ENCODE results near the gene TATDN2.
"Not testable (repeated sequence)": the region's sequence is repeated elsewhere in the genome, so short reads cannot be mapped to it uniquely, and the experiment has no call there.

TATDN2 gene

DNA sequence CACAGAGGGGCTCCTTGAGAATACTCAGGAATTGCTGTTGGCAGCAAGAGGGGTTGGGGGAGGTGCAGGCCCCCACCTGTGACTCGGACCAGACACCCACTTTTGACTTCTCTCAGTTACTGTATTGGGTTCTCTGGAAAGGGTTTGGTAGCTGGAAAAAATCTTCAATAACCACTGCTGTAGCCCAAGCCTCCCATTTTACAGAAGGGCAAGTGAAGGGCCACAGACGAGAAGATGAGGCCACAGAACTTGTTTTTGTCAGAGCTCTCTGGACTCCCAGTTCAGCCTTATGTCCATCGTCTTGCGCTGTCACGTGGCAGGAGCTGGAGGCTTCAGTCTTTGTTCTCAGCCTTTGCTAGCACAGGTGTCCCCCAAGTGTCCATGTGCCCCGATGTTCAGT, 12.7 kb upstream of the TATDN2 start:
- no peak for DNase-seq

DNA sequence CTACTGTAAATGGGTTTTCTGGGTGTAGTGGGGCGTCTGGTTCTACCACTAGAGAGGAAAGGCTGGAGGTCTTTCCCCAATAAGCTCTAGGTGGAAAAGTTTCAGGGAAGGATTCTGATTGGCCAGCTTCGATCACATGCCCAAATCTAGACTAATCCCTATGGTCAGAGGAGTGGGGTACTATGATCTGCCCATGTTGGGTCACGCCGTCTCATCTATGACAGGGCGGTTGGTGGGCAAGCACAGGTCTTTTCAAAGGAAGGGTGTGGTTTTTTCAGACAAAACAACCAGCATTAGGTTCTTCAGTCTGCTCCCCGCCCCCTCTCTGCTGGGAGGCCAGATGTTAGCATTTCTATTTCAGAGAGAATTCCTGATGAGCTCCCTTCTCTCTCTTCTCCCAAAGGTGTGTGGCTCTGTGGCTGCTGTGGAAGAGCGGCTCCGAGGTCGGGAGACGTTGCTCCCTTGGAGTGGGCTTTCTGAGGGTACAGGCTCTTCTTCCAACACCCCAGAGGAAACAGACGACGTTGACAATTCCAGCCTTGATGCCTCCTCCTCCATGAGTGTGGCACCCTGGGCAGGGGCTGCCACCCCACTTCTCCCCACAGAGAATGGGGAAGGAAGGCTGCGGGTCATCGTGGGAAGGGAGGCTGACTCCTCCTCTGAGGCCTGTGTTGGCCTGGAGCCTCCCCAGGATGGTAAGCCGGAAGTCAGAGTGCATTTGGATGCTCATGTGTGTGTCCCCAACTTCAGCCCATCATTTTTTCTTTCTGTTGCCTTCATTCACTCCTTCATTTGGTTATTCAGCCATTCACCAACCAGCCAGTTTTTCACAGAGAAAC, 9.7 kb upstream of the TATDN2 start:
- no peak for DNase-seq

- DNase-seq = no peak
Measured at GRCh38 chr3:10240799-10241198, 7.5 kb upstream of the TATDN2 start.

- DNase-seq = no peak
Measured at GRCh38 chr3:10242182-10243065, 5.8 kb upstream of the TATDN2 start.

DNA sequence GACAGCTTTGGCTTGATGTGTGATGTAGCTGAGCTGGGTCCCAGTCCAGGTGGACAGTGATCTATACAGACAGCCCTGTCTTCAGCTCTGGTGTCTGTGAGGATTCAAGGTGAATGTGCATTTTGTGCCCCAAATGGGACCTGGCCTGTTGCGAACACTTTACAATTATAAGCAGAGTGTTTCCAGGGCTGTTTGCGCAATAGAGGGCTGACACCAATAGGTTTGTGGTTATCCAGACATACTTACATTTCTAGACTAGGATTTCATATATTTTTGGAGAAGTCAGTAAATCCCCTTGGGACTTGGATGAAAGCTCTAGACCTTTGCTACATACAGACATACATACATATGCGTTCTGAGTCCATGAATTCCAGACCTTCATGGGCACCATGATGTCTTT, 4.2 kb upstream of the TATDN2 start:
- no peak for DNase-seq

GRCh38 chr3:10245081-10245712, 3.1 kb upstream of the TATDN2 start:
- DNase-seq = no peak

- DNase-seq = no peak
Measured at GRCh38 chr3:10247679-10248183, 528 bp upstream of the TATDN2 start.

DNA sequence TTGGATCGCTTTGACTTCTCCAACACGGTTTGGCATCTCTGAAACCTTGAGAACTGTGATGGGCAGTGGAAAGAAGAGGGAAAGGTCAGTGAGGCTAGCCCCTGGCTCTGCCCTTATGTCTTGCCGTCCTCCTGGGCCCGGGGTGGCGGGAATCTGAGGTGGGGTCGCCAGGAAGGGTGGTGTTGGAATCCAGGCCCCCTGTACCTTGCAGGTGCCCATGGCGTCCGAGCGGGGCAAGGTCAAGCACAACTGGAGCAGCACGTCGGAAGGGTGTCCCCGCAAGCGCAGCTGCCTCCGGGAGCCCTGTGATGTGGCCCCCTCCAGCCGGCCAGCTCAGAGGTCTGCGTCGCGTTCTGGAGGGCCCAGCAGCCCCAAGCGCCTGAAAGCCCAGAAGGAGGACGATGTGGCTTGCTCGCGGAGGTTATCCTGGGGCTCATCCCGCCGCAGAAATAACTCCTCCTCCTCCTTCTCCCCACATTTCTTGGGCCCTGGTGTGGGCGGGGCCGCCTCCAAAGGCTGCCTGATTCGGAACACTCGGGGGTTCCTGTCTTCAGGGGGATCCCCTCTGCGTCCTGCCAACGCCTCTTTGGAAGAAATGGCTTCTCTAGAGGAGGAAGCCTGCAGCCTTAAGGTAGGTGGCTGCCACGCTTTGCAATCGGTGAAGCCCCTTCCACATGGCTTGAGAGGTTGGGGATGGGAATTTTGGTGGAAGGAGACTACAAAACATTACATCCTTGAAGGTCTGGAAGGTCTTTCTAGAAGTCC, 907 bp downstream of the TATDN2 start:
- no peak for DNase-seq

DNA sequence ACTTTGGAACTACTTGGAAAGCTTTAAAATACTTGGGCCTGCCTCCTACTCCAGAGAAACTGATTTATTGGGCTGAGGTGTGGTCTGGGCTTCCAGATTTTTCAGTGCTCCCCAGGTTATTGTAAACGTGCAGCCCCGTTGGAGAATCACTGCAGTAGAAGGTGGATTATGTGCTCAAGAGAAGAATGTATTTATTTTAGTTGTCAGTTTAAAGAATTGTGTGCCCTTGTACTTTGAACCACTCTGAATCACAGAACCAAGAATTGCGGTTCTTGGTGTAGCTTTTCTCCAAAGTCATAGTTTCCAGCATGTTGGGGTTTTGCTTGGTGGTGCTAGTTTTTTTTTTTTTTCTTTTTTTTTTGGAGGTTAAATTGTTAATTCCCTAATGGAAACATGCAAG, 1.6 kb downstream of the TATDN2 start:
- no peak for DNase-seq

GRCh38 chr3:10251006-10251405, 2.7 kb downstream of the TATDN2 start:
- no peak for DNase-seq

- DNase-seq = no peak
Measured at GRCh38 chr3:10253731-10254130, 5.5 kb downstream of the TATDN2 start.

- DNase-seq = no peak
Measured at GRCh38 chr3:10255835-10256234, 7.6 kb downstream of the TATDN2 start.

DNA sequence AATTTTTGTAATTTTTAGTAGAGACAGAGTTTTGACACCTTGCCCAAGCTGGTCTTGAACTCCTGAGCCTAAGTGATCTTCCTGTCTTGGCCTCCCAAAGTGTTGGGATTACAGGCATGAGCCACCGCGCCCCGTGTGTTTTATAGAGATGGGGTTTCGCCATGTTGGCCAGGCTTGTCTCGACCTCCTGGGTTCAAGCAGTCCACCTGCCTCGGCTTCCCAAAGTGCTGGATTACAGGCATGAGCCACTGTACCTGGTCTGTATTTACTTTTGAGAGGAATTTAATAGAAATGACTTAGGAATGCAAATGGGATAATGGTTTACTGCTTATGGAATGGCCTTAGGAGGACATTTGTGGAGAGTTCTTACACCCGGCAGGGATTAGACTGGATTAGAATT, 10.8 kb downstream of the TATDN2 start:
- no peak for DNase-seq

GRCh38 chr3:10259798-10260197, 11.5 kb downstream of the TATDN2 start:
- DNase-seq = no peak

DNA sequence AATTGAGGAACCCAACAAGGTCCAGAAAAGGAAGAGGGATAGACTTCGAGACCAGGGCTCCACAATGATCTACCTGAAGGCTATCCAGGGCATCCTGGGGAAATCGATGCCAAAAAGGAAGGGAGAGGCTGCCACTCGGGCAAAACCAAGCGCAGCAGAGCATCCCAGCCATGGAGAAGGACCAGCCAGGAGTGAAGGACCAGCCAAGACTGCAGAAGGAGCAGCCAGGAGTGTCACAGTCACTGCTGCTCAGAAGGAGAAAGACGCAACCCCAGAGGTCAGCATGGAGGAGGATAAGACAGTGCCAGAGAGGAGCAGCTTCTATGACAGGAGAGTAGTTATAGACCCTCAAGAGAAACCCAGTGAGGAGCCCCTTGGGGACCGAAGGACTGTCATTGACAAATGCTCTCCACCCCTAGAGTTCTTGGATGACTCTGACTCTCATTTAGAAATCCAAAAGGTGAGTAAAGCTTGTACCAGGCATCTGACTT, 12.0 kb downstream of the TATDN2 start:
- DNase-seq = no peak

- DNase-seq = no peak
Measured at GRCh38 chr3:10262027-10262426, 13.8 kb downstream of the TATDN2 start.

DNA sequence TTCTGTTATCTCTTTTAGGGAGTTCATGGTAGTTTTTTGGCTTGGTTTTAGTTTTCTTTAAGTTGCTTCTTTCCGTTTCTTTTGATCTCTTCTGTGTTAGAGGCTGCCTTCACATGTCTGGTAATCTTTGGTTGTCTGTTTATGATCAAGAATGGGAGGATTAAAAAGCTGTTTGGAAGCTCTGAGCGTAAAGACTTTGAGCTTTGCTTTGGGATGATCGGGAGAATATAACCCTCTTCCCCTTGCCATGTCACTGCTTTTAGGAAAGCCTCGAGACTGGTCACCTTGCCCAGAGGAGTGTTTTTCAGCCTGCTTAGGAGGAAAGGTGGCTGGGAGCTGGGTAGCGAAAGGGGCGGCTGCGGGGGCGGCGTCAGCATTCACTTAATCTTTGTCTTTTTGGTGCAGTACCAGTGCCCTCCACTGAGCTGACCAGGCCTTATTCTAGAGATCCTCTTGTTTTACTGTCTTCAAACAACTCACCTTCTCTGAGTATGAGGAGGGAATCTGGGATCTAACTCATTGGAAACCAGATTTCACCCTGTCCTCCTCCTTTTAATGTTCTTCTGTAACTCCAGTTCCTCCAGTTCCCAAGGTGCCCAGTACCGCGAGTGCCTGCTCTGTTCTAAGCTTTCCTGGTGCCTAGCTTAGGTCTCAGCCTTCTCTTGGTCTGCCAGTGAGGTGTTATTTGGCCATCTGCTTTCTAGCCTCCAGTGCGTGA, 15.5 kb downstream of the TATDN2 start:
- no peak for DNase-seq

- no peak for DNase-seq
Measured at GRCh38 chr3:10265833-10266232, 17.6 kb downstream of the TATDN2 start.

DNA sequence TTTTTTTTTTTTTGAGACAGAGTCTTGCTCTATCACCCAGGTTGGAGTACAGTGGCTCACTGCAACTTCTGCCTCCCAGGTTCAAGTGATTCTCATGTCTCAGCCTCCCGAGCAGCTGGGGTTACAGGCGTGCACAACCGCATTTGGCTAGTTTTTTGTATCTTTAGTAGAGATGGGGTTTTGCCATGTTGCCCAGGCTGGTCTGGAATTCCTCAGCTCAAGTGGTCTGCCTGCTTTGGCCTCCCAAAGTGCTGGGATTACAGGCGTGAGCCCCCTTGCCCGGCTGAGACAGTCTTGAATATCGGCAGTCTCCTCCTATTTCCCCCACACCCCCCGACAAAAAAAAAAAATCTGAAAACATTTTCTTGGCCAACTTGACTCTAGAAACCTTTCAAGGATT, 18.7 kb downstream of the TATDN2 start:
- not testable (repeated sequence) for DNase-seq

- no peak for DNase-seq
Measured at GRCh38 chr3:10268116-10268515, 19.9 kb downstream of the TATDN2 start.

- DNase-seq = no peak
Measured at GRCh38 chr3:10268930-10269329, 20.7 kb downstream of the TATDN2 start.

- DNase-seq = no peak
Measured at GRCh38 chr3:10269443-10269842, 21.2 kb downstream of the TATDN2 start.
